Measurements from ENCODE around the gene SORCS3. TPM values are rescaled to one million over a fixed set of nuclear protein-coding genes. Genes with fewer than 3 reads are reported as not detected.

The SORCS3 gene
- total RNA-seq, 4 donors from 2014 or later: 0.26 to 0.50 (median 0.41) TPM

DNA sequence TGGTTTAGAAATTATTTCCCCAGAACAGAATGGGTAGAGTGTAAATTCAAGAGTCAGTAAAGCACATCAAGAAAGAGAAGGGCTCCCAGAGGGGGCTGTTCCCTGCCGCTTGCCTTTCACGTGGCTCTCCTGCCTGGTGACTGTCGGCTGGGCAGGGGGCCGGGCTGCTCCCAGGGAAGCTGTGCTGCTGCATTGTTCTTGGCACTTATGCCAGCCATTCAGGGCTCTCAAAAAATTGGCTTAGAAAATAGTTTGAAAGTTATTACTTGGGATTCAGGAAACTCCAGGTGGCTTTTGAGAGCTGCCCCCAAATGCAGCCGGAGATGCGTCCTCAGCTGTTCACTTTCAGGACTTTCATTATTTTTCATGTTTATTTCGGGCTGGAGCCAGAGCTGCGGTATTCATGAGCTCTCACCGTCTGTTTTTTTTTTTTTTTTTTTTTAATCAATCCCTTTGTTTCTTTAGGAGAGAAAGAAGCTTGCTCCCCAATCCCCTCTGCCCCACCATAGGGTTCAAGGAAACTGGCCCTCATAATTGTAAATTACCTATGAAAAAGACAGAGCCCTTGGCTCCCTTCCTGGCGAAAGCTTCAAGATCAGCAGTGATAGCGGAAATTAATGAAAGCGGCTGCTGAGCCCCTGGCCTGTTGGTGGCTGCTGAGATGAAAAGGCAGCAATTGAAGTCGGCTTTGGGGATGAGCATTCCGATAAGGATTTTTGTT lies 94.1 kb downstream of the SORCS3 start:
- Histone ChIP-seq H3K27ac (replicated peaks in 1 of 4) (no peak overlapping the region), H3K4me3 (peak overlapping the region in 1 of 4 donors; percentile 1), H3K36me3 (no peaks in the 10 kb centered on the region), H3K4me1 (peaks cover 17 to 25% (median 21%) of the 10 kb centered on the region in 4 donors), H3K27me3 (no peaks in the 10 kb centered on the region), H3K9me3 (no peaks in the 10 kb centered on the region)
- intact Hi-C loops (cut with DNase I): no loop called here
- TF ChIP-seq EP300 (IDR thresholded peaks at IDR 0.05): no peak
- no peak for TF ChIP-seq CTCF (IDR thresholded peaks at IDR 0.05)
- TF ChIP-seq POLR2AphosphoS5 (IDR thresholded peaks at IDR 0.05): no peak
- no peak for TF ChIP-seq POLR2A (IDR thresholded peaks at IDR 0.05; ENCODE audit: low read depth)
- DNase-seq (ENCODE audit: extremely low spot score): peak; percentile 79
- WGBS: 26% methylated on average over 14 of the region's 14 CpGs

- Histone ChIP-seq H3K4me3 (peak overlapping the region in 1 of 4 donors; percentile 1), H3K9me3 (no peaks in the 10 kb centered on the region), H3K36me3 (no peaks in the 10 kb centered on the region), H3K27ac (replicated peaks in 1 of 4) (no peak overlapping the region), H3K4me1 (peaks cover 17 to 25% (median 21%) of the 10 kb centered on the region in 4 donors), H3K27me3 (no peaks in the 10 kb centered on the region)
- 24% methylated on average over 10 of the region's 10 CpGs for WGBS
- no peak for TF ChIP-seq POLR2AphosphoS5 (IDR thresholded peaks at IDR 0.05)
- no peak for TF ChIP-seq CTCF (IDR thresholded peaks at IDR 0.05)
- TF ChIP-seq POLR2A (IDR thresholded peaks at IDR 0.05; ENCODE audit: low read depth): no peak
- TF ChIP-seq EP300 (IDR thresholded peaks at IDR 0.05): no peak
- no peak for DNase-seq (ENCODE audit: extremely low spot score)
- intact Hi-C loops (cut with DNase I): no loop called here
These were observed 94.8 kb downstream of the SORCS3 start for GRCh38 chr10:104735757-104736391.

GRCh38 chr10:104741127-104741526 lies 100.0 kb downstream of the SORCS3 start:
- Histone ChIP-seq H3K9me3 (no peaks in the 10 kb centered on the region), H3K27ac (replicated peaks in 1 of 4) (no peak overlapping the region), H3K4me3 (no peak overlapping the region), H3K4me1 (peaks cover 0 to 4% (median 2%) of the 10 kb centered on the region in 4 donors), H3K36me3 (no peaks in the 10 kb centered on the region), H3K27me3 (no peaks in the 10 kb centered on the region)
- intact Hi-C loops (cut with DNase I): no loop called here
- DNase-seq (ENCODE audit: extremely low spot score): no peak
- TF ChIP-seq POLR2A (IDR thresholded peaks at IDR 0.05; ENCODE audit: low read depth): no peak
- no peak for TF ChIP-seq EP300 (IDR thresholded peaks at IDR 0.05)
- no peak for TF ChIP-seq CTCF (IDR thresholded peaks at IDR 0.05)
- TF ChIP-seq POLR2AphosphoS5 (IDR thresholded peaks at IDR 0.05): no peak
- 77% methylated on average over 3 of the region's 3 CpGs for WGBS

- 80% methylated on average over 1 of the region's 1 CpG for WGBS
- no peak for TF ChIP-seq POLR2A (IDR thresholded peaks at IDR 0.05; ENCODE audit: low read depth)
- TF ChIP-seq EP300 (IDR thresholded peaks at IDR 0.05): no peak
- no peak for TF ChIP-seq POLR2AphosphoS5 (IDR thresholded peaks at IDR 0.05)
- TF ChIP-seq CTCF (IDR thresholded peaks at IDR 0.05): no peak
- H3K27me3 ChIP-seq: peaks cover 0 to 5% (median 0%) of the 10 kb centered on the region in 4 donors
These were observed 103.0 kb downstream of the SORCS3 start for GRCh38 chr10:104744052-104744451.

More at GRCh38 chr10:104744052-104744451, 103.0 kb downstream of the SORCS3 start:
- no peaks in the 10 kb centered on the region for H3K4me1 ChIP-seq
- no peak overlapping the region for H3K27ac ChIP-seq (replicated peaks in 1 of 4)
- no peak overlapping the region for H3K4me3 ChIP-seq
- no peak for DNase-seq (ENCODE audit: extremely low spot score)
- intact Hi-C loops (cut with DNase I): no loop called here
- no peaks in the 10 kb centered on the region for H3K36me3 ChIP-seq
- H3K9me3 ChIP-seq: no peaks in the 10 kb centered on the region

All from esophagus muscularis mucosa (tissue), 4 donors.